ENCODE measurements around the gene UBTF.

Gene UBTF

GRCh38 chr17:44205962-44206824, 13.3 kb downstream of the UBTF start:
- peak; percentile 26 for TF ChIP-seq POLR2AphosphoS5 (IDR thresholded peaks at IDR 0.05; ENCODE audit: borderline replicate concordance, low read depth, low read length)
- TF ChIP-seq EZH2 (IDR thresholded peaks at IDR 0.05) = no peak
- H3K36me3 ChIP-seq (ENCODE audit: insufficient read depth, low read length) = peaks cover 42% of the 10 kb centered on the region

GRCh38 chr17:44204441-44204882, 15.0 kb downstream of the UBTF start:
- TF ChIP-seq POLR2AphosphoS5 (IDR thresholded peaks at IDR 0.05; ENCODE audit: borderline replicate concordance, low read depth, low read length) (no peak), FOXP2 (optimal IDR thresholded peaks at IDR 0.05; ENCODE audit: control extremely low read depth, extremely low read length, insufficient read depth) (no peak), EZH2 (IDR thresholded peaks at IDR 0.05) (no peak)
- Histone ChIP-seq H3K9ac (ENCODE audit: insufficient read length) (no peak overlapping the region), H3K9me3 (ENCODE audit: low read depth, low read length) (no peaks in the 10 kb centered on the region), H3K4me3 (no peak overlapping the region), H3K36me3 (ENCODE audit: insufficient read depth, low read length) (peaks cover 26% of the 10 kb centered on the region), H3K27ac (peak overlapping the region; percentile 58)
- DNase-seq (ENCODE audit: low read depth, low spot score) = no peak

More at GRCh38 chr17:44205962-44206824, 13.3 kb downstream of the UBTF start:
- no peak overlapping the region for H3K4me3 ChIP-seq
- H3K9ac ChIP-seq (ENCODE audit: insufficient read length) = no peak overlapping the region
- DNase-seq (ENCODE audit: low read depth, low spot score) = no peak
- H3K27ac ChIP-seq = peak overlapping the region; percentile 58
- H3K9me3 ChIP-seq (ENCODE audit: low read depth, low read length) = no peaks in the 10 kb centered on the region

- peak overlapping the region; percentile 58 for H3K27ac ChIP-seq
- H3K9ac ChIP-seq (ENCODE audit: insufficient read length) = no peak overlapping the region
- no peaks in the 10 kb centered on the region for H3K9me3 ChIP-seq (ENCODE audit: low read depth, low read length)
- DNase-seq (ENCODE audit: low read depth, low spot score) = peak; percentile 58
- peaks cover 20% of the 10 kb centered on the region for H3K36me3 ChIP-seq (ENCODE audit: insufficient read depth, low read length)
- no peak overlapping the region for H3K4me3 ChIP-seq
- TF ChIP-seq EZH2 (IDR thresholded peaks at IDR 0.05) = no peak
- no peak for TF ChIP-seq FOXP2 (optimal IDR thresholded peaks at IDR 0.05; ENCODE audit: control extremely low read depth, extremely low read length, insufficient read depth)
- TF ChIP-seq POLR2AphosphoS5 (IDR thresholded peaks at IDR 0.05; ENCODE audit: borderline replicate concordance, low read depth, low read length) = no peak
Measured at GRCh38 chr17:44203731-44204440, 15.6 kb downstream of the UBTF start.

- Histone ChIP-seq H3K27ac (no peak overlapping the region), H3K9me3 (ENCODE audit: low read depth, low read length) (no peaks in the 10 kb centered on the region), H3K9ac (ENCODE audit: insufficient read length) (no peak overlapping the region), H3K4me3 (no peak overlapping the region), H3K36me3 (ENCODE audit: insufficient read depth, low read length) (peaks cover 12% of the 10 kb centered on the region)
- TF ChIP-seq POLR2AphosphoS5 (IDR thresholded peaks at IDR 0.05; ENCODE audit: borderline replicate concordance, low read depth, low read length) (no peak), EZH2 (IDR thresholded peaks at IDR 0.05) (no peak), FOXP2 (optimal IDR thresholded peaks at IDR 0.05; ENCODE audit: control extremely low read depth, extremely low read length, insufficient read depth) (no peak)
- DNase-seq (ENCODE audit: low read depth, low spot score) = no peak
Measured at GRCh38 chr17:44202756-44203155, 16.7 kb downstream of the UBTF start.

- Histone ChIP-seq H3K4me3 (peak overlapping the region; percentile 76), H3K9me3 (ENCODE audit: low read depth, low read length) (no peaks in the 10 kb centered on the region), H3K9ac (ENCODE audit: insufficient read length) (peak overlapping the region; percentile 93), H3K36me3 (ENCODE audit: insufficient read depth, low read length) (peaks cover 15% of the 10 kb centered on the region), H3K27ac (peak overlapping the region; percentile 92)
- DNase-seq (ENCODE audit: low read depth, low spot score) = no peak
- TF ChIP-seq POLR2AphosphoS5 (IDR thresholded peaks at IDR 0.05; ENCODE audit: borderline replicate concordance, low read depth, low read length) = no peak; the same call in 1 of the 2 replicates
- TF ChIP-seq FOXP2 (optimal IDR thresholded peaks at IDR 0.05; ENCODE audit: control extremely low read depth, extremely low read length, insufficient read depth) = no peak
- no peak for TF ChIP-seq EZH2 (IDR thresholded peaks at IDR 0.05)
Measured at GRCh38 chr17:44200478-44201155, 18.9 kb downstream of the UBTF start.

- no peaks in the 10 kb centered on the region for H3K9me3 ChIP-seq (ENCODE audit: low read depth, low read length)
- peak within 1 kb of the TSS; percentile 93 for H3K9ac ChIP-seq (ENCODE audit: insufficient read length)
- TF ChIP-seq POLR2AphosphoS5 (IDR thresholded peaks at IDR 0.05; ENCODE audit: borderline replicate concordance, low read depth, low read length) (peak; percentile 26; the same call in 1 of the 2 replicates), FOXP2 (optimal IDR thresholded peaks at IDR 0.05; ENCODE audit: control extremely low read depth, extremely low read length, insufficient read depth) (no peak)
- peak within 1 kb of the TSS; percentile 92 for H3K27ac ChIP-seq
- peak; percentile 70 for DNase-seq (ENCODE audit: low read depth, low spot score)
- peak within 1 kb of the TSS; percentile 76 for H3K4me3 ChIP-seq
- peaks cover 23% of the 10 kb centered on the region for H3K36me3 ChIP-seq (ENCODE audit: insufficient read depth, low read length)
Measured at GRCh38 chr17:44199553-44200477, 19.7 kb downstream of the UBTF start, which contains the start of gene ATXN7L3. Gene ATXN7L3, minus strand, starts transcription at chr17:44199884. Its CDS starts 1,814 bp downstream, at chr17:44198070.

Data from SK-N-MC (cell line).